IMR-90 (cell line): ENCODE results near the gene OPCML. TPM values are rescaled to one million over a fixed set of nuclear protein-coding genes. Genes with fewer than 3 reads are reported as not detected.

Source experiments
- ATAC-seq: fragments of 200-7000 bp; cut with Tn5 transposase; 2 replicates; pipeline ENCODE4 v1.9.1; 2020; ENCODE audit warnings: low read depth, mild to moderate bottlenecking, moderate library complexity
- BruUV-seq: library from RNA; stranded (reverse); fragments of 400-500 nt; replicated peaks from 2 replicates; lab custom pipeline; 2021; lab: Mats Ljungman, UMichigan
- CTCF ChIA-PET: fragments of 300-600 bp; formaldehyde crosslinking; extraction: SDS; loops from one replicate; lab custom pipeline; 2021; ENCODE audit warnings: antibody characterized with exemption; lab: Yijun Ruan, JAX
- POLR2A ChIA-PET: fragments of 300-600 bp; sonication (Branson Sonifier 250); formaldehyde crosslinking; loops from one replicate; lab custom pipeline; 2022; ENCODE audit warnings: antibody characterized with exemption; ENCODE audit not compliant: unreplicated experiment; lab: Charles Lee
- DNase-seq: peaks from one replicate; pipeline ENCODE4 v3.0.0; 2013
- H2AFZ ChIP-seq: replicated peaks from 2 replicates; pipeline ENCODE3; 2013; ENCODE audit warnings: low read length, mild to moderate bottlenecking; ENCODE audit not compliant: poor library complexity
- H2AK5ac ChIP-seq: 2 replicates; pipeline ENCODE4 v1.6.1; 2013; ENCODE audit warnings: low read depth, low read length, inconsistent platforms
- H2AK9ac ChIP-seq: replicated peaks from 2 replicates; pipeline ENCODE3; 2013; ENCODE audit warnings: mild to moderate bottlenecking, low read depth, low read length, moderate library complexity; ENCODE audit not compliant: poor library complexity
- H2BK120ac ChIP-seq: 2 replicates; pipeline ENCODE4 v1.6.1; 2013; ENCODE audit warnings: low read depth, low read length, inconsistent platforms
- H2BK15ac ChIP-seq: 3 replicates; pipeline ENCODE4 v1.6.1; 2013; ENCODE audit warnings: low read depth, low read length, inconsistent platforms
- H2BK20ac ChIP-seq: 2 replicates; pipeline ENCODE4 v1.6.1; 2013; ENCODE audit warnings: low read depth, mild to moderate bottlenecking, inconsistent platforms, low read length, moderate library complexity
- H2BK5ac ChIP-seq: 2 replicates; pipeline ENCODE4 v1.6.1; 2013; ENCODE audit warnings: mild to moderate bottlenecking, low read depth, low read length, inconsistent platforms; ENCODE audit not compliant: poor library complexity, severe bottlenecking
- H3K14ac ChIP-seq: replicated peaks from 2 replicates; pipeline ENCODE4 v1.6.1; 2013; ENCODE audit warnings: low read depth, low read length, inconsistent platforms
- H3K18ac ChIP-seq: 2 replicates; pipeline ENCODE4 v1.6.1; 2013; ENCODE audit warnings: low read depth, low read length, control low read depth
- H3K23ac ChIP-seq: 2 replicates; pipeline ENCODE4 v1.6.1; 2013; ENCODE audit warnings: low read depth, low read length, inconsistent platforms
- H3K27ac ChIP-seq: 2 replicates; pipeline ENCODE4 v1.5.1; 2013; ENCODE audit warnings: mild to moderate bottlenecking, control low read depth, low read length; ENCODE audit not compliant: insufficient read depth
- H3K27me3 ChIP-seq: 2 replicates; pipeline ENCODE4 v1.6.1; 2013; ENCODE audit warnings: low read length; ENCODE audit not compliant: control insufficient read depth, insufficient read depth
- H3K36me3 ChIP-seq: 2 replicates; pipeline ENCODE4 v1.6.1; 2013; ENCODE audit warnings: low read length, mixed read lengths; ENCODE audit not compliant: control insufficient read depth, insufficient read depth
- H3K4ac ChIP-seq: 2 replicates; pipeline ENCODE4 v1.6.1; 2013; ENCODE audit warnings: low read depth, low read length, inconsistent platforms
- H3K4me1 ChIP-seq: 2 replicates; pipeline ENCODE4 v1.6.1; 2013; ENCODE audit warnings: low read length, mixed read lengths; ENCODE audit not compliant: control insufficient read depth, insufficient read depth
- H3K4me2 ChIP-seq: 2 replicates; pipeline ENCODE4 v1.6.1; 2013; ENCODE audit warnings: low read depth, mild to moderate bottlenecking, control low read depth, low read length, moderate library complexity
- H3K4me3 ChIP-seq: 2 replicates; pipeline ENCODE4 v1.5.1; 2013; ENCODE audit warnings: low read depth, mild to moderate bottlenecking, control low read depth, low read length, moderate library complexity; ENCODE audit not compliant: insufficient read depth
- H3K56ac ChIP-seq: 2 replicates; pipeline ENCODE4 v1.6.1; 2013; ENCODE audit warnings: low read length, inconsistent platforms; ENCODE audit not compliant: insufficient read depth; ENCODE audit errors: extremely low read depth
- H3K79me1 ChIP-seq, 2 experiments: 2 replicates each; pipeline ENCODE4 v1.6.1; 2013; ENCODE audit warnings: low read length in 2 of 2, inconsistent platforms in 1 of 2, low read depth in 1 of 2
- H3K9ac ChIP-seq: 2 replicates; pipeline ENCODE4 v1.6.1; 2013; ENCODE audit warnings: low read depth, low read length, control low read depth
- H3K9me1 ChIP-seq: 2 replicates; pipeline ENCODE4 v1.6.1; 2013; ENCODE audit warnings: low read length, inconsistent platforms; ENCODE audit not compliant: insufficient read depth
- H3K9me3 ChIP-seq: 2 replicates; pipeline ENCODE4 v1.6.1; 2013; ENCODE audit warnings: low read length; ENCODE audit not compliant: control insufficient read depth, insufficient read depth
- H4K20me1 ChIP-seq: 2 replicates; pipeline ENCODE4 v1.6.1; 2013; ENCODE audit warnings: low read length, inconsistent platforms; ENCODE audit not compliant: insufficient read depth
- H4K5ac ChIP-seq: 2 replicates; pipeline ENCODE4 v1.6.1; 2013; ENCODE audit warnings: mild to moderate bottlenecking, low read depth, low read length, control low read depth
- H4K8ac ChIP-seq, 2 experiments: 2 replicates each; pipeline ENCODE4 v1.6.1; 2013; ENCODE audit warnings: low read depth in 2 of 2, low read length in 2 of 2, control low read depth in 1 of 2, inconsistent platforms in 1 of 2
- H4K91ac ChIP-seq: 2 replicates; pipeline ENCODE4 v1.6.1; 2013; ENCODE audit warnings: low read depth, low read length, inconsistent platforms; ENCODE audit not compliant: insufficient read depth
- CTCF ChIP-seq: conservative IDR thresholded peaks from 2 replicates; pipeline ENCODE4 v1.5.1; 2012; ENCODE audit warnings: mild to moderate bottlenecking, low read depth, low read length, improper control_type of control experiment
- FOS ChIP-seq: fragments of 150-350 bp; IDR thresholded peaks from 2 replicates; pipeline ENCODE4 v1.6.1; 2016; ENCODE audit warnings: low read depth, low read length
- RCOR1 ChIP-seq: IDR thresholded peaks from 2 replicates; pipeline ENCODE4 v1.6.1; 2012; ENCODE audit warnings: mild to moderate bottlenecking, low read length, improper control_type of control experiment; ENCODE audit not compliant: insufficient replicate concordance
- SMC3 ChIP-seq: fragments of 150-350 bp; IDR thresholded peaks from 2 replicates; pipeline ENCODE4 v1.6.1; 2016; ENCODE audit warnings: low read depth, mild to moderate bottlenecking, antibody characterized with exemption, low read length, moderate library complexity
- WGBS, 2 experiments: methylation state at CpG; one replicate each; pipeline versions ENCODE4 v1.1.5 to v1.1.7; 2013; ENCODE audit warnings: missing lambda C conversion rate in 2 of 2; ENCODE audit not compliant: insufficient read length in 1 of 2; ENCODE audit errors: extremely low coverage in 2 of 2; 5-methylcytosine and 5-hydroxymethylcytosine counted together
- dilution Hi-C: fragments of 300-500 bp; cut with HindIII; formaldehyde crosslinking; loops from one replicate; pipeline ENCODE4 v1.14.3; 2018; ENCODE audit warnings: low sequenced_read_pairs; ENCODE audit not compliant: unreplicated experiment
- in situ Hi-C: fragments of 300-500 bp; cut with MboI; formaldehyde crosslinking; loops from 3 replicates; pipeline ENCODE4 v1.14.3; 2019; ENCODE audit warnings: low sequenced_read_pairs, inconsistent platforms, mixed read lengths
- intact Hi-C: fragments of 100-400 bp; cut with micrococcal nuclease; formaldehyde crosslinking; loops from 2 replicates; pipeline ENCODE4 v1.10.0; 2022
- polyA plus RNA-seq, 3 experiments: library from polyadenylated mRNA; depleted of rRNA; stranded (reverse); fragments of >200 nt; gene quantifications; 2 replicates each; pipeline ENCODE4 v1.2.3, GENCODE V29; 2012; ENCODE audit warnings: low replicate concordance in 1 of 3
- total RNA-seq: library from RNA; depleted of rRNA; stranded (reverse); fragments of >200 nt; gene quantifications from 2 replicates; pipeline ENCODE4 v1.2.3, GENCODE V29; 2012

Gene OPCML
- total and polyA plus RNA-seq, 2 of the 4 experiments (the other 2 are of a cell fraction): under 0.01 to 2.6 TPM

GRCh38 chr11:132878111-132878510 is 654.2 kb downstream of the OPCML start:
- H3K27ac ChIP-seq: no peak overlapping the region
- no peak overlapping the region for H3K23ac ChIP-seq
- H3K9me3 ChIP-seq: no peaks in the 10 kb centered on the region
- H3K4ac ChIP-seq: no peak overlapping the region
- no peak overlapping the region for H2BK20ac ChIP-seq
- no peaks in the 10 kb centered on the region; the same call in 1 of the 2 replicates for H3K9me1 ChIP-seq
- H4K8ac ChIP-seq: no peak overlapping the region
- no peaks in the 10 kb centered on the region for H3K36me3 ChIP-seq
- no CpG with 5 or more reads among the region's 5 CpGs for WGBS, 2 experiments
- H3K14ac ChIP-seq: no peak overlapping the region
- H3K27me3 ChIP-seq: no peaks in the 10 kb centered on the region
- no peak overlapping the region for H2BK5ac ChIP-seq
- dilution Hi-C loops: no loop called here
- no peak overlapping the region for H4K5ac ChIP-seq
- H4K91ac ChIP-seq: no peak overlapping the region
- DNase-seq (no peak), ATAC-seq (no peak)
- H3K4me1 ChIP-seq: peaks cover 6% of the 10 kb centered on the region
- intact Hi-C loops: no loop called here
- no peak overlapping the region for H3K56ac ChIP-seq
- H2AK5ac ChIP-seq: no peak overlapping the region
- no peak overlapping the region for H2BK15ac ChIP-seq
- no TSS peak for BruUV-seq
- no peak overlapping the region for H2AK9ac ChIP-seq
- no peak overlapping the region for H2AFZ ChIP-seq
- no peak overlapping the region for H3K4me3 ChIP-seq
- no peak overlapping the region for H3K9ac ChIP-seq
- CTCF ChIA-PET: interaction anchor here (0.6 to 1.9 kb wide), 4 partner anchors 8 to 631 kb away, joined by 3 to 7 read pairs (median 5); no protein-coding TSS in a partner anchor
- TF ChIP-seq SMC3 (no peak), CTCF (no peak), FOS (no peak), RCOR1 (no peak)
- no peak overlapping the region for H2BK120ac ChIP-seq
- H3K79me1 ChIP-seq: no peaks in the 10 kb centered on the region
- H3K18ac ChIP-seq: no peak overlapping the region
- in situ Hi-C loops: no loop called here
- no peaks in the 10 kb centered on the region for H4K20me1 ChIP-seq
- H3K4me2 ChIP-seq: no peak overlapping the region
- POLR2A ChIA-PET: no interaction called here
